OCI-LY1 (cell line): ENCODE measurements around the gene PLA2G6.

Experiments used
- H2AFZ ChIP-seq: fragments of 200-600 bp; sonication (generic), shearing (Covaris generic); 2 replicates; pipeline ENCODE4 v1.6.0; 2014; ENCODE audit warnings: antibody characterized with exemption, mild to moderate bottlenecking, low read length
- H3F3A ChIP-seq: fragments of 200-600 bp; sonication (generic), shearing (Covaris generic); 2 replicates; pipeline ENCODE4 v1.6.0; 2014; ENCODE audit warnings: mild to moderate bottlenecking, antibody characterized with exemption, low read length, moderate library complexity; ENCODE audit not compliant: insufficient read depth
- H3K27ac ChIP-seq: fragments of 200-600 bp; sonication (generic); 2 replicates; pipeline ENCODE4 v1.5.1; 2014; ENCODE audit warnings: low read length, mixed run types, mild to moderate bottlenecking, low read depth; ENCODE audit not compliant: poor library complexity, severe bottlenecking
- H3K27me3 ChIP-seq: fragments of 200-600 bp; sonication (generic); 2 replicates; pipeline ENCODE4 v1.6.0; 2014; ENCODE audit warnings: antibody characterized with exemption, mild to moderate bottlenecking, low read length, moderate library complexity; ENCODE audit not compliant: insufficient read depth
- H3K36me3 ChIP-seq: fragments of 200-600 bp; sonication (generic); 2 replicates; pipeline ENCODE4 v1.6.1; 2014; ENCODE audit warnings: mild to moderate bottlenecking, antibody characterized with exemption, low read length, moderate library complexity, mixed read lengths; ENCODE audit not compliant: insufficient read depth
- H3K4me1 ChIP-seq: fragments of 200-600 bp; sonication (generic); 2 replicates; pipeline ENCODE4 v1.5.1; 2014; ENCODE audit warnings: mild to moderate bottlenecking, low read length, moderate library complexity; ENCODE audit not compliant: insufficient read depth, severe bottlenecking
- H3K4me2 ChIP-seq: fragments of 200-600 bp; sonication (generic), shearing (Covaris generic); 2 replicates; pipeline ENCODE4 v1.6.1; 2014; ENCODE audit warnings: low read length
- H3K4me3 ChIP-seq: fragments of 200-600 bp; sonication (generic); 2 replicates; pipeline ENCODE4 v1.5.1; 2014; ENCODE audit warnings: low read length, low read depth, mild to moderate bottlenecking, mixed read lengths; ENCODE audit not compliant: poor library complexity, severe bottlenecking
- H3K79me2 ChIP-seq: fragments of 200-600 bp; shearing (Covaris generic); 2 replicates; pipeline ENCODE4 v1.6.1; 2016; ENCODE audit warnings: mixed run types, low read length, mixed read lengths; ENCODE audit not compliant: insufficient read depth
- H3K9ac ChIP-seq: fragments of 200-600 bp; sonication (generic), shearing (Covaris generic); 2 replicates; pipeline ENCODE4 v1.6.1; 2014; ENCODE audit warnings: mild to moderate bottlenecking, low read length, mixed read lengths
- H3K9me2 ChIP-seq: fragments of 200-600 bp; sonication (generic), shearing (Covaris generic); 2 replicates; pipeline ENCODE4 v1.6.1; 2014; ENCODE audit warnings: low read depth, mild to moderate bottlenecking, low read length, mixed read lengths
- H3K9me3 ChIP-seq: fragments of 200-600 bp; shearing (Covaris generic); 2 replicates; pipeline ENCODE4 v1.6.1; 2014; ENCODE audit warnings: low read length, mixed read lengths
- H4K20me1 ChIP-seq: fragments of 200-600 bp; sonication (generic), shearing (Covaris generic); 2 replicates; pipeline ENCODE4 v1.6.0; 2016; ENCODE audit warnings: mild to moderate bottlenecking, low read length; ENCODE audit not compliant: insufficient read depth
- CTCF ChIP-seq: fragments of 200-600 bp; sonication (generic), shearing (Covaris generic); IDR thresholded peaks from 2 replicates; pipeline ENCODE4 v1.5.1; 2017; ENCODE audit warnings: mild to moderate bottlenecking, antibody characterized with exemption, low read length, moderate library complexity, mixed read lengths
- EZH2 ChIP-seq: fragments of 200-600 bp; sonication (generic), shearing (Covaris generic); IDR thresholded peaks from 2 replicates; pipeline ENCODE4 v1.8.0; 2017; ENCODE audit warnings: borderline replicate concordance, mixed run types, mild to moderate bottlenecking, antibody characterized with exemption, low read length, moderate library complexity, mixed read lengths

PLA2G6 gene

GRCh38 chr22:38189104-38189503 is 7.5 kb upstream of the PLA2G6 start:
- H3K9me3 ChIP-seq = no peaks in the 10 kb centered on the region
- no peak overlapping the region for H2AFZ ChIP-seq
- H4K20me1 ChIP-seq = no peaks in the 10 kb centered on the region
- no peaks in the 10 kb centered on the region for H3K4me1 ChIP-seq
- H3K9me2 ChIP-seq = no peaks in the 10 kb centered on the region
- no peak overlapping the region for H3K4me3 ChIP-seq
- TF ChIP-seq CTCF (no peak), EZH2 (no peak)
- H3K4me2 ChIP-seq = no peak overlapping the region
- no peaks in the 10 kb centered on the region; the same call in 1 of the 2 replicates for H3K27me3 ChIP-seq
- no peaks in the 10 kb centered on the region for H3K79me2 ChIP-seq
- H3F3A ChIP-seq = no peaks in the 10 kb centered on the region
- H3K9ac ChIP-seq = no peak overlapping the region
- no peak overlapping the region for H3K27ac ChIP-seq
- no peaks in the 10 kb centered on the region for H3K36me3 ChIP-seq

GRCh38 chr22:38187413-38188212 is 6.0 kb upstream of the PLA2G6 start:
- TF ChIP-seq CTCF = no peak
- TF ChIP-seq EZH2 = no peak
- Histone ChIP-seq H2AFZ (no peak overlapping the region), H3K36me3 (no peaks in the 10 kb centered on the region), H4K20me1 (no peaks in the 10 kb centered on the region), H3K79me2 (no peaks in the 10 kb centered on the region), H3K9me3 (no peaks in the 10 kb centered on the region), H3K9me2 (no peaks in the 10 kb centered on the region), H3K27ac (no peak overlapping the region), H3K4me1 (no peaks in the 10 kb centered on the region), H3F3A (no peaks in the 10 kb centered on the region), H3K4me2 (no peak overlapping the region), H3K27me3 (no peaks in the 10 kb centered on the region; the same call in 1 of the 2 replicates), H3K4me3 (no peak overlapping the region), H3K9ac (no peak overlapping the region)

GRCh38 chr22:38186429-38186828 is 4.8 kb upstream of the PLA2G6 start:
- Histone ChIP-seq H3K27me3 (no peaks in the 10 kb centered on the region; the same call in 1 of the 2 replicates), H3K9me3 (no peaks in the 10 kb centered on the region), H3K79me2 (no peaks in the 10 kb centered on the region), H4K20me1 (no peaks in the 10 kb centered on the region), H3K4me1 (peaks cover 6% of the 10 kb centered on the region), H3K4me2 (no peak overlapping the region), H3K9me2 (no peaks in the 10 kb centered on the region), H3F3A (no peaks in the 10 kb centered on the region), H2AFZ (no peak overlapping the region), H3K27ac (no peak overlapping the region), H3K4me3 (no peak overlapping the region), H3K36me3 (no peaks in the 10 kb centered on the region), H3K9ac (no peak overlapping the region)
- TF ChIP-seq CTCF = no peak
- TF ChIP-seq EZH2 = no peak
